ENCODE data around the gene RFTN2.
A peak's percentile ranks its signal among the peaks of the same experiment; 100 is the strongest.
"Not testable (repeated sequence)": the region's sequence is repeated elsewhere in the genome, so short reads cannot be mapped to it uniquely, and the experiment has no call there.

Gene RFTN2

GRCh38 chr2:197705121-197705911, 29.9 kb upstream of the RFTN2 start, which contains the start of gene MARS2:
MARS2 (plus strand) TSS chr2:197705369; CDS start chr2:197705406, 37 bp downstream.
- H3K4me3 ChIP-seq (replicated peaks; ENCODE audit: insufficient read depth, low read length) = peak within 1 kb of the TSS; percentile 90
- peak; percentile 76 to 89 for DNase-seq (ENCODE audit: low read depth in 1 of 2, low spot score in 1 of 2)
- TF ChIP-seq SPI1 (IDR thresholded peaks at IDR 0.05; ENCODE audit: borderline replicate concordance, low read depth) = no peak
- TF ChIP-seq CTCF (IDR thresholded peaks at IDR 0.05; ENCODE audit: insufficient read depth, low read length) = no peak
- TF ChIP-seq GABPA (IDR thresholded peaks at IDR 0.05; ENCODE audit: low read depth) = no peak
- peak; percentile 91 for TF ChIP-seq POLR2AphosphoS5 (IDR thresholded peaks at IDR 0.05; ENCODE audit: low read depth)
- TF ChIP-seq, protein P1, sequence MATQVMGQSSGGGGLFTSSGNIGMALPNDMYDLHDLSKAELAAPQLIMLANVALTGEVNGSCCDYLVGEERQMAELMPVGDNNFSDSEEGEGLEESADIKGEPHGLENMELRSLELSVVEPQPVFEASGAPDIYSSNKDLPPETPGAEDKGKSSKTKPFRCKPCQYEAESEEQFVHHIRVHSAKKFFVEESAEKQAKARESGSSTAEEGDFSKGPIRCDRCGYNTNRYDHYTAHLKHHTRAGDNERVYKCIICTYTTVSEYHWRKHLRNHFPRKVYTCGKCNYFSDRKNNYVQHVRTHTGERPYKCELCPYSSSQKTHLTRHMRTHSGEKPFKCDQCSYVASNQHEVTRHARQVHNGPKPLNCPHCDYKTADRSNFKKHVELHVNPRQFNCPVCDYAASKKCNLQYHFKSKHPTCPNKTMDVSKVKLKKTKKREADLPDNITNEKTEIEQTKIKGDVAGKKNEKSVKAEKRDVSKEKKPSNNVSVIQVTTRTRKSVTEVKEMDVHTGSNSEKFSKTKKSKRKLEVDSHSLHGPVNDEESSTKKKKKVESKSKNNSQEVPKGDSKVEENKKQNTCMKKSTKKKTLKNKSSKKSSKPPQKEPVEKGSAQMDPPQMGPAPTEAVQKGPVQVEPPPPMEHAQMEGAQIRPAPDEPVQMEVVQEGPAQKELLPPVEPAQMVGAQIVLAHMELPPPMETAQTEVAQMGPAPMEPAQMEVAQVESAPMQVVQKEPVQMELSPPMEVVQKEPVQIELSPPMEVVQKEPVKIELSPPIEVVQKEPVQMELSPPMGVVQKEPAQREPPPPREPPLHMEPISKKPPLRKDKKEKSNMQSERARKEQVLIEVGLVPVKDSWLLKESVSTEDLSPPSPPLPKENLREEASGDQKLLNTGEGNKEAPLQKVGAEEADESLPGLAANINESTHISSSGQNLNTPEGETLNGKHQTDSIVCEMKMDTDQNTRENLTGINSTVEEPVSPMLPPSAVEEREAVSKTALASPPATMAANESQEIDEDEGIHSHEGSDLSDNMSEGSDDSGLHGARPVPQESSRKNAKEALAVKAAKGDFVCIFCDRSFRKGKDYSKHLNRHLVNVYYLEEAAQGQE (IDR thresholded peaks at IDR 0.05; ENCODE audit: insufficient replicate concordance, low read depth) = peak; percentile 39
- no peaks in the 10 kb centered on the region for H3K27me3 ChIP-seq (ENCODE audit: insufficient read depth, poor library complexity, severe bottlenecking)
- peak within 1 kb of the TSS; percentile 88 for H3K27ac ChIP-seq (replicated peaks)

- peak in 1 of 2 experiments; percentile 51 for DNase-seq (ENCODE audit: low read depth in 1 of 2, low spot score in 1 of 2)
- Histone ChIP-seq H3K27me3 (ENCODE audit: insufficient read depth, poor library complexity, severe bottlenecking) (no peaks in the 10 kb centered on the region), H3K27ac (replicated peaks) (peak overlapping the region; percentile 88), H3K4me3 (replicated peaks; ENCODE audit: insufficient read depth, low read length) (peak overlapping the region; percentile 32)
- TF ChIP-seq CTCF (IDR thresholded peaks at IDR 0.05; ENCODE audit: insufficient read depth, low read length) (no peak), SPI1 (IDR thresholded peaks at IDR 0.05; ENCODE audit: borderline replicate concordance, low read depth) (no peak)
- TF ChIP-seq, protein P1 (IDR thresholded peaks at IDR 0.05; ENCODE audit: insufficient replicate concordance, low read depth) = no peak
Measured at GRCh38 chr2:197704434-197705120, 29.2 kb upstream of the RFTN2 start.

- no peaks in the 10 kb centered on the region for H3K27me3 ChIP-seq (ENCODE audit: insufficient read depth, poor library complexity, severe bottlenecking)
- H3K27ac ChIP-seq (replicated peaks) = no peak overlapping the region
- DNase-seq (ENCODE audit: low read depth in 1 of 2, low spot score in 1 of 2) = no peak
- H3K4me3 ChIP-seq (replicated peaks; ENCODE audit: insufficient read depth, low read length) = no peak overlapping the region
- TF ChIP-seq SPI1 (IDR thresholded peaks at IDR 0.05; ENCODE audit: borderline replicate concordance, low read depth) (no peak), CTCF (IDR thresholded peaks at IDR 0.05; ENCODE audit: insufficient read depth, low read length) (no peak), POLR2AphosphoS5 (IDR thresholded peaks at IDR 0.05; ENCODE audit: low read depth) (no peak), GABPA (IDR thresholded peaks at IDR 0.05; ENCODE audit: low read depth) (no peak)
- TF ChIP-seq, protein P1 (IDR thresholded peaks at IDR 0.05; ENCODE audit: insufficient replicate concordance, low read depth) = no peak
Measured at GRCh38 chr2:197700960-197701359, 25.6 kb upstream of the RFTN2 start.

DNA sequence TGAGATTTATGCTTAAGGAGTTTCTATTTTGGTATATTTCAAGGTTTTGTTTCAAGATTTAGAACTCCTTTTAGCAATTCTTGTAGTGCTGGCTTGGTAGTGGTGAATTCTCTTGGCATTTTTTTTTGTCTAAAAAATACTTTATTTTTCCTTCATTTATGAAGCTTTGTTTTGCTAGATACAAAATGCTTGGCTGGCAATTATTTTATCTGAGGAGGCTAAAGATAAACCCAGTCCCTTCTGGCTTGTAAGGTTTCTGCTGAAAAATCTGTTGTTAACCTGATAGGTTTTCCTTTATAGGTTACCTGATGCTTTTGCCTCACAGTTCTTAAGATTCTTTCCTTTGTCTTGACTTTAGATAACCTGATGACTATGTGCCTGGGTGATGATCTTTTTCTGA, 24.3 kb upstream of the RFTN2 start:
- DNase-seq (ENCODE audit: low read depth in 1 of 2, low spot score in 1 of 2); H3K4me3 ChIP-seq (replicated peaks; ENCODE audit: insufficient read depth, low read length); H3K27me3 ChIP-seq (ENCODE audit: insufficient read depth, poor library complexity, severe bottlenecking); H3K27ac ChIP-seq (replicated peaks): not testable (repeated sequence)

- H3K27me3 ChIP-seq (ENCODE audit: insufficient read depth, poor library complexity, severe bottlenecking); H3K4me3 ChIP-seq (replicated peaks; ENCODE audit: insufficient read depth, low read length); H3K27ac ChIP-seq (replicated peaks): not testable (repeated sequence)
Measured at GRCh38 chr2:197696571-197696970, 21.2 kb upstream of the RFTN2 start.

More at GRCh38 chr2:197696571-197696970, 21.2 kb upstream of the RFTN2 start:
- not testable (repeated sequence) for DNase-seq (ENCODE audit: low read depth in 1 of 2, low spot score in 1 of 2)
